GM21576 (cell line): Measurements from ENCODE around the gene DAB2IP.
A peak's percentile ranks its signal among the peaks of the same experiment; 100 is the strongest.

ENCODE experiments used
- ATAC-seq: cut with Tn5 transposase; IDR thresholded peaks from one replicate; pipeline ENCODE4 v1.9.1; 2021; ENCODE audit warnings: mild to moderate bottlenecking, moderate library complexity; ENCODE audit not compliant: unreplicated experiment

The DAB2IP gene

DNA sequence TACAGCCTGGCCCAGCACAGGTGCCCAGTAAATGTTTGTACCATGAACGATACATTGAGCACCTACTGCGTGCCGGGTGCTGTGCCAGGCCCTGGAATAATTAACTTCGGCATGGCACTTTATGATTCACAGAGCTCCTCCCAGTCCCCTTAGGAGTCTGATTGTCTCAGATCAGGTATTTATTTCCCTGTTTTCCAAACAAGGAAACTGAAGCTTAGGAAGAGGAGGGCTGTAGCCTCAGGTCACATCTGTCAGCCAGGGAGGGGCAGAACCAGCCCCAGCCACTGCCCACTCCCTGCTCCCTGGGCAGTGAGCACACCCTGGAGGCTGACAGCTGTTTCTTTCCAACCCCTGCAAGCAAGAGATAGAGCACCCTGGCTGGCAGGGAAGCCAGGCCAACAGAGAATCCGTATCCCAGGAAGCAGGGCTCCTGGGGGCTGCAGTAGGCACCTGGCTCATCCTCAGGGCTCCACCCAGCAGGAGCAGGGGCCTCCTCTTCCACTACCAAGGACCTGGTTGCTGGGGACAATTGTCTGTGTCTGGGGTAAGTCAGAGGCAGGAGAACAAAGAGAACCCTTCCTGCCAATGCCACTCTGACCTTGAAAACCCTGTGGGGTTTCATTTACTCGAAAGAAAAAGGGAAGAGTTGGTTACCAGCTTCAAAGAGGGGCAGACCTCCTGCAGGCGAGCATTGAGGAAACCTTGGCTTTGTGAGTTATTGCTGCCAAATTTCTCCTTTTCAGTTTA lies 69.0 kb downstream of the DAB2IP start:
- no peak for ATAC-seq

DNA sequence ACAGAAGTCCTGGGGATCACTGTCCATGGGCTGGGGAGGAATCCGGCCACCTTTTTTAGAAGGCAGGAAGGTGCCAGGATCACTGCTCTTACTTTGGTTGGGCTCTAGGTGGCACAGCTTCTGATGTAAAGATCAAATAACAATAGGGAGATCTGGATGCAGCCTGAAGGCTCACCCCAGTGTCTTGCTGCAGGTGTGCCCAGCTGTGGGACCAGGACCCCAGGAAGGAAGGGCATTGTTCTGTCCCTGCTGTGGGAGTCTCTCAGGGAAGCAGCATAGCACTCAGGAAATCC lies 69.6 kb downstream of the DAB2IP start:
- no peak for ATAC-seq

DNA sequence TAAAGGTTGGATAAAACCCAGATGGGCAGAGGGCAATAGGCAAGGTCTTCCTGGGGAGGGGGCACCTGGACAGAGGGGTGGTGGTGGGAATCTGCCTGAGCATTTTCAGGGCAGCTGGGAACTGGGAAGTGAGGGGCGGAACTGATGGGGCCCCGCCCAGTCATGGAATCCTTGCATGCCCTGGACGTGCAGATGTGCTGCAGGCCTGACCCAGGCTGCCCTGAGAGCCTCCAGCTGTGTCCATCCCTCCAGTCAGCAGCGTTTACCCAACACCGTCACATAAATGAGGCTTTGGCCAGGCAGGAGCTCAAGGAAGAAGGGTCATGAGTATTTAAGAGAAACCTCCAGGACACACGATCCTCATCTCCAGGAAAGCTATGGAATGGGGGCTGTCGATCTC lies 70.3 kb downstream of the DAB2IP start:
- no peak for ATAC-seq

DNA sequence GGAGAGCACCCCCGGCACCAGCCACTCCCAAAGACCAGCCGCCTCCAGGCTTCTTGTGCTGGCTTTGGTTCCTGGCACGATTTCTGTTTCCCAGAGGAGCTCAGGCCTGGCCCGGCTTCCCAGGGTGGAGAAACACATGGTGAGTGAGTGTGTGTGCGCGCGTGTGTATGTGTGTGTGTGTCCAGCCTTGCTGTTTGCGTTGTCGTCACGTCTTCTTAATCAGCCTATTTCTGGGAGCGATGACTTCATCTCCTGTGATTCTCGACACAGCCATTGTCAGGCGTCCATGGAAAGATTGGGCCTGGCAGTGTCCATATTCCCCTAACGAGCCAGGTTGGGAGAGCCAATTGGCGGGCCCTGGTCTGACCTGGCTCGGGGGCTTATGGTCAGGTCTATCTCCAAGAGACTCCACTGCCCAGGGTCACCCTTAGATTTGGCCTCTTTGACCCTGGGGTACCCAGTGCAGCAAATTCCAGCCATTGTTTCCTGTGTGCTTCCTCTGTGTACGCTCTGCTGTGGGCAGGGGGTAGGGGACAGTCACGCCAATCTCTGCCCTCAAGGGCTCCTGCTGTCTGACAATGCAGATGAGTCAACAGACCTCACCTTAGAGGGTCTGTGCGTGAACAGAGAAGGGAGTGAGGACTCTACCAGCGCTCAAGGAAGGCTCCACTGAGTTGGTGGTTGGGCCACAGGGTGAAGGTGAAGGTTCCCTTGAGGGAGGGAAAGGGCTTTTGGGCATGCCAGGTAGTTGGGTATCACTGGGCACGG lies 73.8 kb downstream of the DAB2IP start:
- ATAC-seq = no peak

DNA sequence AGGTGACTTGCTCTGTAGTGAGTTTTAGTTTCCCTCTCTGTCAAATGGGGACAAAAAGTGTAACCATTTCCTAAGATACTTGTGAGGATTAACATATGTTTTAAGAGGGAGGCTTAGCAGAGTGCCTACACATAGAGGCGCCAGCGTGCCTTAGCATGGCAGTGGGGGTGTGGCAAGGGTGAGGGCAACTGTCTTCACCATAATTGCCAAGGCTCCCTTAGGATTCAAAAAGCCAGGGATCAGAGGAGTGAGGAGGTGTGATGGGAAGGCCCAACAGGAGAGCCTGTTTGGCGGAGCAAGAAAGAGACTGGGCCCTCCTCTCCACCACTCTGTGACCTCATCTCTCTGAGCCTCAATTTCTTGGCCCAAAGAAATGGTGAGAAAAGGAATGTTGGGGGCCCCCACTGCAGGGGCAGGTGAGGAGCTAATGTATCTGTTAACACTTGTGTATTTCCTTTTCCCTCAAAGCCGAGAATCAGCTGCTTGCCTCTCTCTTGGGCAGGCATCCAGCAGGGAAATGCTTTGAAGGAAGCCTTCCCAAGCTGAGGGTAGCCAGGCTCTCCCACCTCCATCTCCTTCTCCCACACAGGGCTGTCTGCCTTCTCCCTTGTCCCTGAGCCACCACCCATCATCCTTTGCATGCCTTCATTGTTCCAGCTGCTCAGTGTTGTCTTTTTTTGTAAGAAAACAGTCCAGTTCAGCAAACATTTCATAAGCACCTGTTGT lies 76.0 kb downstream of the DAB2IP start:
- no peak for ATAC-seq

DNA sequence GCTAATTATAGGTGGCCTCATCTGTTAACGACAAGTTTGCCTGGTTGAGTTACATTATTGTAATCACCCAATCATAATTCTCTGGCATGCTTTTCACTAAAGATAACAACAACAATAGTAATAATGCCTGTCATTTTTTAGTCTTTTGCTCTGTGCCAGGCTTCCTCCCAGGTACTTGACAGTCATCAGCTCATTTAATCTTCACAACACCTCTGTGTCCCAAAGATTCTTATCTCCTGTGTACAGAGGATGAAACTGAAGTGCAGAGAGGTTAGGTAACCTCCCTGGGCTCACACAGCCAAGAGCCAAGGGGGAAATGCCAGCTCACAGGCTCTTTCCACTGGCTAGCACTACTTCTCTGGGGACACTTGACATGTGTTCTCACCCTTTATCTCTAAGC lies 77.5 kb downstream of the DAB2IP start:
- no peak for ATAC-seq

DNA sequence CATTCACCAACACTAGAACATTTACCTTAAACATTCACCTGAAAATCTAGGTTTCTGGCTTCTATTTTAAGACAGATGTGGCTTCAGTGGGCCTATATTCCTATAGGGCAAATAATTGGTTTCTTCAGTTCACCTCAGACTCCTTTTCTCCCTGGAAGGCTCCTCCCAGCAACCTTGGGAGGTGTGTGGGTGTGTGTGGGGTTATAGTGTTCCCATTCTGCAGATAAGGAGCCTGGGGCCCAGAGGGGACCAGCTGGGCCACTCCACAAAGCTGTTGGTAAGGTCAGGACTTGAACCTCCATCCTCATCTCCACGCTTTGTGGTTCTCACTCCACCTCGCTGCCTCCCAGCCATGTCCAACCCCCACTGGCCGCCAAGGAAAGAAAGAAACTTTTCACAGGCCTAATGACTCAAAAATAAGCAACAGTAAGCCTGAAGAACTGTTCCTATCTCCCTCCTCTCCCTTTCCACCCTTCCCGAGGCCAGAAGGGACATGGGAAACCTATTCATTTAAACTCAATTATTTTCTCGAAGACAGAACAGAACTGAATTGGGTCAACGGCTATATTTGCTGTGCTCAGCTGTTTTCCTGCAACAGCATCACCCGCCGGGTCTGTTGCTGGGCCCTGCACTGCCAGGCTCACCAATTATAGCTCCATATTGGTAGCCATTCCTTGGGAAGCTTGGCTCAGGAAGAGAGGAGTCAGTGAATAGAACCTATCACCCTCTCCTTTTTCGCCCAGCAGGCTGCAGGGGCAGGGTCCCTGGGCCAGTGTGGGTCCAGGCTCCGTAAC lies 78.5 kb downstream of the DAB2IP start:
- no peak for ATAC-seq

DNA sequence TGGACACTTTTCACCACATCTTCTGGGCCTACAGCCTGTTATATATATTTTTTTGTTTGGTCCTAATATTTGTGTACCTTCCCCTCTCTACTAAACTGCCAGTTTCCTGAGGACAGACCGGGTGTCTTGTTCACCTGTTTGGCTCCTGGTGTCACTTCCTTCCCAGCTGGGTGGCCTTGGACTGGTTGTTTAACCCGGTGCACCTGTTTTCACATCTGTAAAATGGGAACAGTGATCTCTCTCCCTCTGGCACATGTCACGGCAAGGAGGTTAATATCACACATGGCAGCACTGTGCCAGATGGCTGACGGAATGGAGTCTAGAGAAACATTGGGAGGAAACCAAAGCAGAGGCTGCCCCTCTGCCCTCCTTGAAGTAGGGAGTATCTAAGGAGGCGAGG lies 79.7 kb downstream of the DAB2IP start:
- ATAC-seq = no peak

DNA sequence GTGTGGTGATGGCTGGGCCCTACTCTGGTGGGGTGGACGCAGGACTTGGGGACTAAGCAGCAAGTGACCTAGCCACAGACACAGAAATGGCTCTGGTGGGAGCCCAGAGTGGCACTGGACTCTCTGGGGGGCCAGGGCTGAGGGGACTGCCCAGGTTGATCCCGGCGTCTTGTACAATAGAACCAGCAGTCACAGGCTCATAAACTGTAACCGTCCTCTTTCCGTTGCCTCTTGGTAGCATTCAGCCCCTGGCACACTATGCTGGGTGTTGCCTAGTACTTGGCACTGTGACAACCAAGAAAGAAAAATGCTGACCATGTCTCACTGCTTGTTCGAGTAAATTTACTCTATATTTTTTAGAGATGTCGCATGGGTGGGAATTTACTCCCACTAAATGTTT lies 80.5 kb downstream of the DAB2IP start:
- no peak for ATAC-seq

DNA sequence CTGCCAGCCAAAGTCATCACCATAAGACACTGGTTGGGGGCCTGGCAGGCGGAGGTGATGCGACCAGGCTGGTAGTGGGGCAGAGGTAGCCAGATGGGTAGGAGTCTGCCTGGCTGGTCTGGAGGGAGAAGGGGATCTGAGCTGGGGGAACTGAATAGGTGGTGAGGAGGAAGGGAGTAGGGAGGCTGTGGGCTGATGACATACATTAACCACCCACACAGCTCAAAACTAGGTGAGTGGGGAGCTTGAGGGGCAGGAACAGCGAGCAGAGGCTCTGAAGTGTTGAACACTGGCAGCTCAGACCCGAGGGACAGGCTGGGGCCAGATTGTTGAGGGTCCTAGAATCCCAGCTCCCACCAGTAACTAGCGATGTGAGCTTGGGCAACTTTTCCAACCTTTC lies 81.0 kb downstream of the DAB2IP start:
- no peak for ATAC-seq

DNA sequence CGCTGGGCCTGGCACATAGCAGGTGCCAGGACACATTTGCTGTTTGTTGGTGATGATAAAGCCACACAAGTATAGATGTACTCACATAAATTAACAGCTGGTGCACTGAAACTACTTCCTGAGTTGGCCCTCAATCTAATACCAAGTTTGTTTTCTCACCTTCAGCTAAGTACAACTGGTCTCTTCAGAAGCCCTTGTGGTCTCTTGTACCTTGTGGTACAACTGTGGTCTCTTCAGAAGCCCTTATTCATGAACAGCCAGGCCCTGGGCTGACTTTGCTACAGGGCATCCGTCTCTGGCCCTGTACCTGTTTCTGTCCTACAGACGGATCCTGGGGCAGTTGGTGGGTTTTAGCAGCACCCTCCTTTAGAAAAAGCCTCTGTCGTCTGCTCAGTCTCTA lies 81.5 kb downstream of the DAB2IP start:
- no peak for ATAC-seq

DNA sequence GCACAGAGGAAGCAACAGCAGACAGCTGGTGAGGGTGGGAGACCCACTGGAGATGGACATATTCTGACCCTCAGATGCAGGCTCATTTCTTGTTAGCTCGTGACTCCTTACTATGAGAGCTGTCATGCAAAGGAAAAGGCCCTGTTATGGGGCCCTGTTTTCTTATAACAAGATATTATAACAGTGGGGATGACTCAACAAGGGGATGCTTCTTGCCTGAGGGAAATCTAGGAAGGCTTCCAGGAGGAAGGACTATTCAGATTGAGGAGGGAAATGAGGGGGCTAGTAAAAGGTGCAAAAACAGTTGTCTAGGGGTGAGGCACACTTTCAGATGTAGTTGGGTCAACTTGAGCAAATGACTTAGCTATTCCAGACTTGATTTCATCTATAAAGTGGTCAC lies 83.0 kb downstream of the DAB2IP start:
- ATAC-seq = no peak

DNA sequence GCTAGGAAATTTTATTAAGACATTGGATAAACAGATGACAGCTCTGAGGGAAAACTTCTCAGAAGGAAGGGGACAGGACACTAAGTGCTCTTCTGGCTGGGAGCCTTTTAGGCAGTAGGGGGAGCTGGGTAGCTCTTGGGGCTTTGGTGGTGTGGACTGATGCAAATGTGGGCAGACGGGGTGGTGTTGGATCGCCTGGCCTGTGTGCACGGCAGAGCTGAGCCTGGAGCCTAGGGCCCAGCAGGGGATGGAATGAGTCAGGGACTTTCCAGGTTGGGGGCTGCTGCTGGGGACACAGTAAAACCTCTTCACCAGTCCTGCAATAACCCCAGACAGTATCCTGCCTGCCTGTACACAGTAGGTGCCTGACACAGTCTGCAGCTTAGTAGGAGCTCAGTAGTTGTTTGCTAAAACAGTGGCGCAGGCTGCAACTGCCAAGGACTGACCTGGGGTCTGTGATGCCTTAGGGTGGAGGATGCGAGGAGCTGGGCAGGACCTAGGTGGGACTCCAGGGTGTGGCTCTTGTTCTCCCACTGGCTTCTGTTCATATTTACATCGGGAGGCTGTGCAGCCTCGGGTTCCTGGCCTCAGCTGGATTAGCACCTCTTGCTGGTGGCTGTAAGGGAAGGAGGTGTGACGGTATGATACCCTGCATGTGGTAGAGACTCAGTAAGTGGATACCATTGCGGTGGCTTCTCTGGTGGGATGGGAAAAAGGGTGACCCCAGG lies 83.8 kb downstream of the DAB2IP start:
- peak; percentile 59 for ATAC-seq

DNA sequence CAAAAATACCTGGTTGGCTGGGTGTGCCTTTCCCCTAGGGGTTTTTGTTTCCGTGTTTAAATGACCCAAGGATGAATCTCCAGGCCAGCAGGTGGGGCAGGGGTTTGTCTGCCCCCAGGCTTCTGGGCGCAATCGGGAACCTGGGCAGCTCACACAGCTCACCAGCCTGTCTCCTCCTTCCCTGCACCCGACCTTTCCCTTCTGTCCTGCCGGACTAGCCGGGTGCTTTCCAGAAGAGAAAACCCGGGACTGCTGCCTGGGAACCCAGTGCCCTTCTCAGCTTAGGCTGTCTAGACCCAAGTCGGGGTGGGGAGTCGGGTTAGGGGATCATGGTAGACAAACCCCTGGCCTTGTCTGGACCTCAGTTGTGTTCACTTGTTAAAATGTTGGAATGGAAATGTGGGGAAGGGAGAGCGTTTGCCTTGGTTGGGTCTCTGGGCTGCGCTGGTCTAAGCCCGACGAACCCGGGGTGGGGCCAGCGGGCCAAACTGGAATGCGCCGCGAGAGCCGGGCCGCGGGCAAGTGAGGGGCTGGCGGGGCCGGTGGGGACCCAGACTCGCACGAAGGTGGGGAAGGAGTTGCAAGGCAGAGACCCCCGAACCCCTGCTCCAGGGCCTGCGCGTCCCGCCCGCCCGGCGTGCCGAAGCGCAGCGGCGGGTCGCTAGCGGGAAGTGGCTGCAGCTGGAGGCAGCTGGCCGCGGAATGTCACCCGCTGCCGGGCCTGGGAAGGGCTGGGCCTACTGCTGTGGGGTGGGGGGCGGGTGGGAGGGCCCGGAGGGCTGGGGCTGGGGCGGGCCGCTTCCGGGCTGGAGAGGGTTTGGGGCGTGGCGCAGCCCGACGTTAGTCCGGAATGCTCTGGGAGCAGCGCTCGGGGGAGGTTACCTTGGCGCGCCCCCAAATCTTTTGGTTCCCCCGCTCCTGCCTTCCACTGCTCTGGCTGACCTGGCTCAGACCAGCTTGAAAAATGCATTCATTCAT lies 84.6 kb downstream of the DAB2IP start:
- ATAC-seq = no peak

DNA sequence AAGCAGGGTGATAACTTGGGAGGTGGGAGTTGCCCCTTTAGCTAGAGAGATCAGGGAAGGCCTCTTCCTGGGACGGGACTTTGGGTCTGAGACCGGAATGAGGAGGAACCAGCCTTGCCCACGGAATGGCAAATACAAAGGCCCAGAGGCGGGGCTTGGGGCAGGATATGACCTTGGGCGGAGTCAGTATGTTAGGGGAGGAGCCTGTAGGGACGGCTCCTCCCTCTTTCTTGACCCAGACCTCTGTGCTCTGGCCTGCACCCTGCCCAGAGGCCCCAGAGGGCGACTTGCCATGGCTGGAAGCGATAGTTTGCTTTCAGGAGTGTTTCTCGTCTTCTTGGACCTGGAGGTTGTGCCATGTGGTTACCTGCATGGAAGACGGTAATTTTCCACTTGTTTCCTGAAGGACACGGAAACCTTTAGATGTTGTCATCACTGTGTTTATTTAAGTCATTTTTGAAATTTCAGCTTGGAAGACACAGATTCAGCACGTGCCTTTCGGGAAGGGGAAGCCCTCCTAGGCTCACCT lies 85.6 kb downstream of the DAB2IP start:
- no peak for ATAC-seq

DNA sequence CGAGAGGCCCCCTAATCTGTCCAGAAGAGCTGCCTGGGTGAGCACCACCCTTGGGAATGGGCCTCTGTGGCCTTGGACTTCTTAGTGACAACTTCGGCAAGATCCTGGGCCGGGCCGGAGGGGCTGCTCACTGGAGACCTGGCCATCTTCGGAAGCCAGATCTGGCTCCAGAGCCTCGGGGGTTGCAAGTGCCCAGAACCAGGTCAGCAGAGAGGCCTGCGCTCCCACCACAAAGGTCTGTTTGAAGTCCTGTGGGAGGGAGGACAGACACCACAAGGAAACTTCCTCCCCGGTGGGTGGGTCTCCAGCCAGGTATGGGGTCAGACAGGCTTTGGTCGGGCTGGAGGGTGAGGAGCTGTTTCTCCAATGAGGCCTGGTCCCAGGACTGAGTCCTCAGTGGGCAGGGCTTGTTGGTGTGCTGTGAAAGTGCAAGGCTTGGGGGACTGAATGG lies 86.1 kb downstream of the DAB2IP start:
- ATAC-seq = no peak

DNA sequence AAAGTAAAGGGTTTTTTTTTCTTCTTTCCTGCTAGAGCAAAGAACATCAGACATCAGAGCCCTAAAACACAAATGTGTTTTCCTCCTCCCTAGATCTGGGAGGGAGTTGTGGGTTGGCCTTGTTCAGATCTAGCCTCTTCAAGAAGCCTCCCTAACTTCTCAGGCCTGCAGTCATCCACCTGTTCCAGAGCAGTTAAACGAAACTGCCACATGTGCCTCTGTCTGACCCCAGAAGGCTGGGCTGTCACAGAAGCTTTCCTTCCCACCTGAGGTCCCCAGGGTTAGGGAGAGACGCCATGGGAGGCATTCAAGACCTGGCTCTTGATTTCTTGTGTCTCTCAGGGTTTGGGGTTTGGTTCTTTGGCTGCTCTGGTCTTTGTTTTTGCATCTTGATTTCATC lies 87.0 kb downstream of the DAB2IP start:
- ATAC-seq = no peak

DNA sequence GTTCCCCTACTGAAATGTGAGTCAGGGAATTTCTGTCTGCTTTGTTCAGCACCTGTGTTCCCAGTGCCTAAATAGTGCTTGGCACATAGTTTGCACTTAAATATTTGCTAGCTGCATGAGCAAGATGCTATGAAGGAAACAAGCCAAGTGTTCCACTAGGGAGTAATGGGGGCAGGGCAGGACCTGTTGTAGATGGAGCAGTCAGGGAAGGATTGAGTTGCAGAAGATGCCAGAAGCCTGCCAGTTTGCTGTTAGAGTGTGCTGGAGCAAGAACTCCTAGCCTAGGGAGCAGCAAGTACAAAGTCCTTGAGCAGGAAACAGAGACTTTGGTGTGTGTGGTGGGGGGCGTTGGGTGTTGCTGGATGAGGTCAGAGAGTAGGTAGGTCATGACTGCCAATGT lies 87.5 kb downstream of the DAB2IP start:
- no peak for ATAC-seq

DNA sequence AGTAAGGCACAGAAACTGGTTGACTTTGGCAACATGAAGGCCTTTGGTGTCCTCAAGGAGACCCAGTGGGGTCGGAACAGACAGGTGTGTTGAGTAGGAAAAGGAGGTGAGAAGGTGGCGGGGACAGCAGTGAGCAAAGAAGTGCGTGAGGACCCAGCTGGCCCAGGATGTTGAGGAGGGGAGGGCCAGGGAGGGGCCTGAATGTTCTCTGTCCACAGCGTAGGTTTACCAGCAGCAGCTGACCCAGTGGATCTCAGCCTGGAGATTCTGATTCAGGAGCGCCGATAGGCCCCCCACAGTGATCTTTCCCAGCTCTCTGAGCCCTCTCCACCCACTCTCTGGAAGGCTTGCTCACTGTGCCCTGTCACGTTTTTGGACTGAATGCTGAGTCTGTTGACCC lies 88.5 kb downstream of the DAB2IP start:
- ATAC-seq = no peak
